A549 (cell line): ENCODE data around the gene ATP6V0E1. TPM values are rescaled to one million over a fixed set of nuclear protein-coding genes. Genes with fewer than 3 reads are reported as not detected.
A peak's percentile ranks its signal among the peaks of the same experiment; 100 is the strongest.

ENCODE experiments used
- ATAC-seq, 2 experiments: fragments of 200-7000 bp in 1 of 2; fragments of >200 bp in 1 of 2; cut with Nextera tagmentation in 1 of 2; cut with Tn5 transposase in 1 of 2; 3 replicates each; pipeline versions ENCODE4 v1.8.0 to v1.9.1; 2018 to 2020; ENCODE audit warnings: mild to moderate bottlenecking in 1 of 2, moderate library complexity in 1 of 2
- CTCF ChIA-PET: fragments of 300-600 bp; sonication (Branson Sonifier 250); formaldehyde crosslinking; extraction: SDS; loops from one replicate; lab custom pipeline; 2021; ENCODE audit warnings: antibody characterized with exemption, inconsistent platforms; lab: Yijun Ruan, JAX
- POLR2A ChIA-PET: fragments of 350-600 bp; formaldehyde crosslinking; extraction: SDS; loops from one replicate; lab custom pipeline; 2021; ENCODE audit warnings: antibody characterized with exemption, inconsistent platforms; lab: Yijun Ruan, JAX
- DNase-seq, 2 experiments: peaks; one replicate each; pipeline versions ENCODE4 v3.0.0 to v3.0.0-alpha.2; 2011 to 2016; ENCODE audit warnings: low read depth in 1 of 2, low spot score in 1 of 2
- FAIRE-seq: peaks from 2 replicates; lab custom pipeline; 2011; peaks lifted over from hg19 to GRCh38; lab: Jason Lieb, UNC
- H3K27ac ChIP-seq, 2 experiments: fragments of >200 bp; sonication (Bioruptor Twin); formaldehyde crosslinking; 3 replicates each; pipeline ENCODE4 v1.5.1; 2016 to 2017
- H3K4me1 ChIP-seq: fragments of >200 bp; sonication (Bioruptor Twin); formaldehyde crosslinking; 3 replicates; pipeline ENCODE4 v1.6.1; 2016
- H3K4me2 ChIP-seq: fragments of >200 bp; sonication (Bioruptor Twin); formaldehyde crosslinking; 3 replicates; pipeline ENCODE4 v1.6.1; 2016
- H3K4me3 ChIP-seq: fragments of >200 bp; sonication (Bioruptor Twin); formaldehyde crosslinking; 3 replicates; pipeline ENCODE4 v1.5.1; 2016
- H3K9me3 ChIP-seq: fragments of >200 bp; sonication (Bioruptor Twin); formaldehyde crosslinking; 3 replicates; pipeline ENCODE4 v1.6.1; 2016
- CBX2 ChIP-seq: fragments of 200-600 bp; sonication (generic); IDR thresholded peaks from 2 replicates; pipeline ENCODE4 v1.6.1; 2016; ENCODE audit warnings: low read depth, mild to moderate bottlenecking, borderline replicate concordance
- ESRRA ChIP-seq: fragments of 150-350 bp; IDR thresholded peaks from 2 replicates; pipeline ENCODE4 v1.6.1; 2014; ENCODE audit warnings: mild to moderate bottlenecking, low read length, borderline replicate concordance
- FOSL2 ChIP-seq, 2 experiments: fragments of 450-650 bp in 1 of 2; fragments of >200 bp in 1 of 2; sonication (Bioruptor Twin) in 1 of 2; formaldehyde crosslinking; IDR thresholded peaks; 2 replicates each; pipeline versions ENCODE4 v1.5.0 to v1.6.1; 2016 to 2020; ENCODE audit warnings: mild to moderate bottlenecking in 1 of 2, moderate library complexity in 1 of 2
- FOXS1 ChIP-seq: fragments of 250-450 bp; sonication (Bioruptor Pico); IDR thresholded peaks from 2 replicates; pipeline ENCODE4 v1.5.0; 2020; ENCODE audit warnings: mild to moderate bottlenecking, moderate library complexity
- HOXA7 ChIP-seq: fragments of 250-450 bp; sonication (Bioruptor Pico); IDR thresholded peaks from 2 replicates; pipeline ENCODE4 v1.5.0; 2020; ENCODE audit warnings: mild to moderate bottlenecking, moderate library complexity
- HOXB13 ChIP-seq: fragments of 250-450 bp; sonication (Bioruptor Pico); IDR thresholded peaks from 2 replicates; pipeline ENCODE4 v1.5.0; 2020; ENCODE audit warnings: low read depth, mild to moderate bottlenecking, moderate library complexity
- KDM5A ChIP-seq: fragments of 200-600 bp; sonication (generic); IDR thresholded peaks from 2 replicates; pipeline ENCODE4 v1.6.1; 2016; ENCODE audit warnings: antibody characterized with exemption, mild to moderate bottlenecking
- MAZ ChIP-seq: fragments of 150-350 bp; IDR thresholded peaks from 2 replicates; pipeline ENCODE4 v1.6.1; 2014; ENCODE audit warnings: antibody characterized with exemption, low read depth, low read length, borderline replicate concordance
- MYC ChIP-seq: IDR thresholded peaks from 2 replicates; pipeline ENCODE4 v1.6.1; 2012; ENCODE audit warnings: mild to moderate bottlenecking, inconsistent platforms, low read length, improper control_type of control experiment, borderline replicate concordance
- NPAS2 ChIP-seq: fragments of 250-450 bp; sonication (Bioruptor Pico); IDR thresholded peaks from 2 replicates; pipeline ENCODE4 v1.8.0; 2022; ENCODE audit warnings: mild to moderate bottlenecking, moderate library complexity, borderline replicate concordance
- POLR2A ChIP-seq: IDR thresholded peaks from 2 replicates; pipeline ENCODE4 v1.6.1; 2012; ENCODE audit warnings: mild to moderate bottlenecking, low read length
- POLR2AphosphoS2 ChIP-seq: conservative IDR thresholded peaks from 2 replicates; pipeline ENCODE4 v1.6.1; 2012; ENCODE audit warnings: low read length, improper control_type of control experiment, inconsistent platforms
- RAD21 ChIP-seq, 2 experiments: fragments of >200 bp in 1 of 2; sonication (Bioruptor Twin) in 1 of 2; formaldehyde crosslinking in 1 of 2; IDR thresholded peaks in 1 of 2; conservative IDR thresholded peaks in 1 of 2; 2 replicates in 1 of 2; 3 replicates in 1 of 2; pipeline ENCODE4 v1.6.1; 2012 to 2018; ENCODE audit warnings: inconsistent platforms in 1 of 2
- TFCP2L1 ChIP-seq: fragments of 250-450 bp; sonication (Bioruptor Pico); IDR thresholded peaks from 2 replicates; pipeline ENCODE4 v1.5.0; 2021; ENCODE audit warnings: mild to moderate bottlenecking
- TP53 ChIP-seq: fragments of 250-450 bp; sonication (Bioruptor Pico); IDR thresholded peaks from 2 replicates; pipeline ENCODE4 v1.5.0; 2021; ENCODE audit warnings: mild to moderate bottlenecking, moderate library complexity
- ZSCAN20 ChIP-seq: fragments of 250-450 bp; sonication (Bioruptor Pico); IDR thresholded peaks from 2 replicates; pipeline ENCODE4 v1.8.0; 2022; ENCODE audit warnings: mild to moderate bottlenecking, moderate library complexity
- WGBS: methylation state at CpG from one replicate; pipeline ENCODE4 v1.1.6; 2017; ENCODE audit errors: missing lambda C conversion rate; 5-methylcytosine and 5-hydroxymethylcytosine counted together
- polyA plus RNA-seq, 4 experiments: library from polyadenylated mRNA; depleted of rRNA in 3 of 4; stranded (reverse); fragments of >200 nt; fragmentation: RNase III in 1 of 4; extraction: RNeasy Plus Mini Kit Qiagen cat#74134 plus additional on column Dnase treatment in 1 of 4; gene quantifications; 2 replicates in 3 of 4; 3 replicates in 1 of 4; pipeline ENCODE4 v1.2.3, GENCODE V29; 2011 to 2017
- TF ChIP-seq, protein P1 (sequence below): fragments of >200 bp; sonication (Bioruptor Twin); formaldehyde crosslinking; IDR thresholded peaks from 3 replicates; pipeline ENCODE4 v1.6.1; 2016
- TF ChIP-seq, protein P2 (sequence below): fragments of >200 bp; sonication (Bioruptor Twin); formaldehyde crosslinking; IDR thresholded peaks from 3 replicates; pipeline ENCODE4 v1.5.1; 2016
- TF ChIP-seq, protein P3 (sequence below): fragments of 250-450 bp; sonication (Bioruptor Pico); IDR thresholded peaks from 2 replicates; pipeline ENCODE4 v1.5.0; 2021; ENCODE audit warnings: mild to moderate bottlenecking, moderate library complexity, borderline replicate concordance
- TF ChIP-seq, protein P4 (sequence below): fragments of 150-350 bp; IDR thresholded peaks from 2 replicates; pipeline ENCODE4 v1.6.1; 2014; ENCODE audit warnings: low read depth, mild to moderate bottlenecking, low read length

Gene ATP6V0E1
- polyA plus RNA-seq, 2 of the 4 experiments (the other 2 are of a cell fraction) = 297 to 344 TPM

DNA sequence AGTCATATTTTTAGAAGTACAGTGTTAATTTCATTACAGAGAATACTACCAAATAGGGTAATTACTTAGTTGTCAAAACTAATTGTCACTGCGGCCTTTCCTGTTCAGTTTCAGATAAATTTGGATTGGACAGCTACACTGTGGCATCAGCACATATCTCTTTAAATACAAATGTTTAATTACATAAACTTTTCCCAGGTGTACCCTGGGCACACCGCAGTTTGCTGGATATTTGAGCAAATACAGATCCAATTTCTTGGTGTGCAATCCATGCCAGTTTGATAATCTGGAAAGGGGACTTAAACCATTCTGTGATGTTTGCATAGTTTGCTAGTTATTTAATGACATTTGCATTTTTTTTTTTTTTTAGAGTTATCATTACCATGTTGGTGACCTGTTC is 10.8 kb downstream of the ATP6V0E1 start:
- CTCF ChIA-PET = interaction anchor here (0.7 to 1.4 kb wide), 3 partner anchors 8 to 287 kb away, joined by 3 to 6 read pairs (median 3); no protein-coding TSS in a partner anchor
- Histone ChIP-seq H3K9me3 (no peaks in the 10 kb centered on the region), H3K4me3 (no peak overlapping the region), H3K27ac (no peak overlapping the region), H3K4me2 (no peak overlapping the region), H3K4me1 (peaks cover 9% of the 10 kb centered on the region; the same call in 2 of the 3 replicates)
- 99% methylated on average over 2 of the region's 2 CpGs for WGBS
- no peak for TF ChIP-seq FOSL2 (IDR thresholded peaks at IDR 0.05)
- TF ChIP-seq FOSL2 (CRISPR knock-in tag; IDR thresholded peaks at IDR 0.05) = no peak
- no peak for TF ChIP-seq KDM5A
- TF ChIP-seq, protein P1, sequence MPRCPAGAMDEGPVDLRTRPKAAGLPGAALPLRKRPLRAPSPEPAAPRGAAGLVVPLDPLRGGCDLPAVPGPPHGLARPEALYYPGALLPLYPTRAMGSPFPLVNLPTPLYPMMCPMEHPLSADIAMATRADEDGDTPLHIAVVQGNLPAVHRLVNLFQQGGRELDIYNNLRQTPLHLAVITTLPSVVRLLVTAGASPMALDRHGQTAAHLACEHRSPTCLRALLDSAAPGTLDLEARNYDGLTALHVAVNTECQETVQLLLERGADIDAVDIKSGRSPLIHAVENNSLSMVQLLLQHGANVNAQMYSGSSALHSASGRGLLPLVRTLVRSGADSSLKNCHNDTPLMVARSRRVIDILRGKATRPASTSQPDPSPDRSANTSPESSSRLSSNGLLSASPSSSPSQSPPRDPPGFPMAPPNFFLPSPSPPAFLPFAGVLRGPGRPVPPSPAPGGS = no peak
- no peak for TF ChIP-seq NPAS2
- no peak for TF ChIP-seq ESRRA
- no peak for TF ChIP-seq TFCP2L1 (CRISPR knock-in tag)
- TF ChIP-seq MYC = no peak
- no peak for TF ChIP-seq CBX2
- no peak for TF ChIP-seq HOXB13 (CRISPR knock-in tag)
- no peak for TF ChIP-seq POLR2A
- TF ChIP-seq RAD21 (conservative IDR thresholded peaks at IDR 0.05 in 1 of 2, IDR thresholded peaks at IDR 0.05 in 1 of 2) = no peak
- DNase-seq = no peak
- FAIRE-seq = no peak
- ATAC-seq = no peak
- POLR2A ChIA-PET = no interaction called here

DNA sequence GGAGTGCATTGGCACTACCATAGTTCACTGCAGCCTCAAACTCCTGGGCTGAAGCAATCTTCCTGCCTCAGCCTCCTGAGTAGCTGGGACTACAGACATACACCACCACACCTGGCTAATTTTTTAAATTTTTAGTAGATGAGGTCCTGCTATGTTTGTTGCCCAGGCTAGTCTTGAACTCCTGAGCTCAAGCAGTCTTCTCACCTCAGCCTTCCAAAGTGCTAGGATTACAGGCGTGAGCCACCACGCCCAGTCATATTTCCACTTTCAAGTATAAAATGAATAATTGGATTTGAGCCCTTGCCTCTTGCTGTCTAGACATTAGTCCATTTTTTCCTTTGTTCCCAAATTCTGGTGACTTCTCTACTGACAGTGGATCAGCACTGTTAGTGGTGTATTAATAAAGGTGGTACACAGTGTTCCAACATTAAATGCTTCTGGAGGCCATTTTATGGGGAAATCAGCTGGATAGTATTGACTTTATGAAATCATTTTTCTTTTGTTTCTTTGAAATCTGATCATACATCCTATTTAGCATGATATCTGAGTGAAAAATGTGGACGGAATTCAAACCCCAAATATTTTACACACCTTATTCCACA is 15.9 kb downstream of the ATP6V0E1 start:
- DNase-seq (no peak), ATAC-seq (peak in 1 of 2 experiments; percentile 27; a peak in 1 of 6 replicates), FAIRE-seq (no peak)
- H3K4me1 ChIP-seq = peaks cover 20% of the 10 kb centered on the region; the same call in 2 of the 3 replicates
- TF ChIP-seq HOXA7 (CRISPR knock-in tag) = no peak
- TF ChIP-seq, protein P2, sequence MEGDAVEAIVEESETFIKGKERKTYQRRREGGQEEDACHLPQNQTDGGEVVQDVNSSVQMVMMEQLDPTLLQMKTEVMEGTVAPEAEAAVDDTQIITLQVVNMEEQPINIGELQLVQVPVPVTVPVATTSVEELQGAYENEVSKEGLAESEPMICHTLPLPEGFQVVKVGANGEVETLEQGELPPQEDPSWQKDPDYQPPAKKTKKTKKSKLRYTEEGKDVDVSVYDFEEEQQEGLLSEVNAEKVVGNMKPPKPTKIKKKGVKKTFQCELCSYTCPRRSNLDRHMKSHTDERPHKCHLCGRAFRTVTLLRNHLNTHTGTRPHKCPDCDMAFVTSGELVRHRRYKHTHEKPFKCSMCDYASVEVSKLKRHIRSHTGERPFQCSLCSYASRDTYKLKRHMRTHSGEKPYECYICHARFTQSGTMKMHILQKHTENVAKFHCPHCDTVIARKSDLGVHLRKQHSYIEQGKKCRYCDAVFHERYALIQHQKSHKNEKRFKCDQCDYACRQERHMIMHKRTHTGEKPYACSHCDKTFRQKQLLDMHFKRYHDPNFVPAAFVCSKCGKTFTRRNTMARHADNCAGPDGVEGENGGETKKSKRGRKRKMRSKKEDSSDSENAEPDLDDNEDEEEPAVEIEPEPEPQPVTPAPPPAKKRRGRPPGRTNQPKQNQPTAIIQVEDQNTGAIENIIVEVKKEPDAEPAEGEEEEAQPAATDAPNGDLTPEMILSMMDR = no peak
- TF ChIP-seq, protein P1 = no peak
- TF ChIP-seq, protein P3, sequence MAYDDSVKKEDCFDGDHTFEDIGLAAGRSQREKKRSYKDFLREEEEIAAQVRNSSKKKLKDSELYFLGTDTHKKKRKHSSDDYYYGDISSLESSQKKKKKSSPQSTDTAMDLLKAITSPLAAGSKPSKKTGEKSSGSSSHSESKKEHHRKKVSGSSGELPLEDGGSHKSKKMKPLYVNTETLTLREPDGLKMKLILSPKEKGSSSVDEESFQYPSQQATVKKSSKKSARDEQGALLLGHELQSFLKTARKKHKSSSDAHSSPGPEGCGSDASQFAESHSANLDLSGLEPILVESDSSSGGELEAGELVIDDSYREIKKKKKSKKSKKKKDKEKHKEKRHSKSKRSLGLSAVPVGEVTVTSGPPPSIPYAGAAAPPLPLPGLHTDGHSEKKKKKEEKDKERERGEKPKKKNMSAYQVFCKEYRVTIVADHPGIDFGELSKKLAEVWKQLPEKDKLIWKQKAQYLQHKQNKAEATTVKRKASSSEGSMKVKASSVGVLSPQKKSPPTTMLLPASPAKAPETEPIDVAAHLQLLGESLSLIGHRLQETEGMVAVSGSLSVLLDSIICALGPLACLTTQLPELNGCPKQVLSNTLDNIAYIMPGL (CRISPR knock-in tag) = no peak
- TF ChIP-seq ZSCAN20 (CRISPR knock-in tag) = no peak
- TF ChIP-seq POLR2AphosphoS2 = no peak
- no peak for TF ChIP-seq TP53
- no peak for TF ChIP-seq MAZ
- TF ChIP-seq ESRRA = no peak
- TF ChIP-seq FOXS1 = no peak
- TF ChIP-seq, protein P4, sequence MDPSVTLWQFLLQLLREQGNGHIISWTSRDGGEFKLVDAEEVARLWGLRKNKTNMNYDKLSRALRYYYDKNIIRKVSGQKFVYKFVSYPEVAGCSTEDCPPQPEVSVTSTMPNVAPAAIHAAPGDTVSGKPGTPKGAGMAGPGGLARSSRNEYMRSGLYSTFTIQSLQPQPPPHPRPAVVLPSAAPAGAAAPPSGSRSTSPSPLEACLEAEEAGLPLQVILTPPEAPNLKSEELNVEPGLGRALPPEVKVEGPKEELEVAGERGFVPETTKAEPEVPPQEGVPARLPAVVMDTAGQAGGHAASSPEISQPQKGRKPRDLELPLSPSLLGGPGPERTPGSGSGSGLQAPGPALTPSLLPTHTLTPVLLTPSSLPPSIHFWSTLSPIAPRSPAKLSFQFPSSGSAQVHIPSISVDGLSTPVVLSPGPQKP = no peak
- whole genome bisulfite sequencing = 91% methylated on average over 3 of the region's 3 CpGs
- H3K9me3 ChIP-seq = no peaks in the 10 kb centered on the region
- H3K27ac ChIP-seq = peak overlapping the region; percentile 26 to 43; a peak in 2 of 6 replicates
- no peak overlapping the region; the same call in 2 of the 3 replicates for H3K4me2 ChIP-seq
- ChIA-PET CTCF (interaction anchor here (1.6 to 2.0 kb wide), 2 partner anchors 11 to 302 kb away, joined by 3 to 10 read pairs; no protein-coding TSS in a partner anchor), POLR2A (interaction anchor here (1.5 kb wide), 1 partner anchor 16 kb away, joined by 5 read pairs; the partner anchor contains the start of gene ATP6V0E1)
- H3K4me3 ChIP-seq = no peak overlapping the region
